Measurements from ENCODE around the gene NUDT4B.
"Not testable (repeated sequence)": the region's sequence is repeated elsewhere in the genome, so short reads cannot be mapped to it uniquely, and the experiment has no call there.

The NUDT4B gene

DNA sequence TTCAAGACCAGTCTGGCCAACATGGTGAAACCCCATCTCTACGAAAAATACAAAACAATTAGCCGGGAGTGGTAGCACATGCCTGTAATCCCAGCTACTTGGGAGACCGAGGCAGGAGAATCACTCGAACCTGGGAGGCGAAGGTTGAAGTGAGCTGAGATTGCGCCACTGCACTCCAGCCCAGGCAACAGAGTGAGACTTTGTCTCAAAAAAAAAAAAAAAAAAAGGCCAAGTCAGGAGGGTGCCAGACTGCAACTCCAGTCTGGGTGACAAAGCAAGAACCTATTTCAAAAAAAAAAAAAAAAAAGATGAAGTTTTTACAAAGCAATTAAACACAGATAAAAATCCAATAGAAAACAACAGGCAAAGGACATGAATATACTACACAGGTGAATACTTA is 9.9 kb upstream of the NUDT4B start:
- not testable (repeated sequence) for DNase-seq (ENCODE audit: low spot score)

DNA sequence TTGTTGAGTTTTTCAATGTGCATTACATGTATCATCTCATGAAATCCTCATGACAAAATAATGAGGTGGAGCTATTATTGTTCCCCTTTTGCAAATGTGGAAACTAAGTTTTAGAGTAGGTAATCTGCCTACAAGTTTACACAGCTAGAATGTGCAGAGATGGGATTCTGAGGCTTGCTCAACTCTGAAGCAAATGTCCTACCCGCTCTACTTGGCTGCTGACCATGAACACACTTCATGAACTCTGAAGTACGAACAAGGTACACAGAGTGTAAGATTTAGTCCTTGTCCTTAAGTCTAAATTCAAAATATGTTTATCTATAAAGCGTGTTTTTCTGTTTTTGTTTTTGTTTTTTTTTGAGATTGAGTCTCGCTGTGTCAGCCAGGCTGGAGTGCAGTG is 5.4 kb upstream of the NUDT4B start:
- DNase-seq (ENCODE audit: low spot score): not testable (repeated sequence)

GRCh38 chr1:148743726-148744720 is 4.6 kb upstream of the NUDT4B start:
- not testable (repeated sequence) for DNase-seq (ENCODE audit: low spot score)

DNA sequence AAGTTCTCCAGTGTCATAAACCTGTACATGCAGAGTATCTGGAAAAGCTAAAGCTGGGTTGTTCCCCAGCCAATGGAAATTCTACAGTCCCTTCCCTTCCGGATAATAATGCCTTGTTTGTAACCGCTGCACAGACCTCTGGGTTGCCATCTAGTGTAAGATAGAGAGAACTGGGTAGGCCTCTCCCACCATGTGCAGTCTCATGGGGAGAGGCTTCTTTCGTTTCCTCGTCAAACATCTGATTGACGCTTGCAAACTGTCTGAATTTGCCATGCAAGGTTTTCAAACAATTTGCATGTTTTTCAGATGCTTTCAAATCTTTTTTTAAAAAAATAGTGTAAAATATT is 734 bp downstream of the NUDT4B start:
- not testable (repeated sequence) for DNase-seq (ENCODE audit: low spot score)

DNA sequence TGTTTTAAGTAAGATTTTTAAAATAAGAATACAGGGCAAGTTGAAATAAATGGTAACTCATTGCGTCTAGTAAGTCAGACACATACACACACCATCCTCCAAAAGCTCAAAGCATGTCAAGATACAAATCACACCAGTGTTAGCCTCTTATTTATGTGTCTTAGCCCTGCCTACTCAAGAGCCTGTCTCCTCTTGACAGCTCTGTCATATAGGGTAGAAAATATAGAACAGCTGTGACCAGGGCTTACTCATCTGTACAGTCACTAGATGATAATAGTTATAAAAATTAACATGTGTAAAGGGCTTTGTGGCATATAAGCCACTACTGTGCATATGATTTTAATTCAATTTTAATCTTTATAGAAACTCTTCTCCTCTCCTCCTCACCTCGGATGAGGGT is 7.7 kb downstream of the NUDT4B start:
- not testable (repeated sequence) for DNase-seq (ENCODE audit: low spot score)

GRCh38 chr1:148757446-148757845 is 8.9 kb downstream of the NUDT4B start:
- DNase-seq (ENCODE audit: low spot score): not testable (repeated sequence)

DNA sequence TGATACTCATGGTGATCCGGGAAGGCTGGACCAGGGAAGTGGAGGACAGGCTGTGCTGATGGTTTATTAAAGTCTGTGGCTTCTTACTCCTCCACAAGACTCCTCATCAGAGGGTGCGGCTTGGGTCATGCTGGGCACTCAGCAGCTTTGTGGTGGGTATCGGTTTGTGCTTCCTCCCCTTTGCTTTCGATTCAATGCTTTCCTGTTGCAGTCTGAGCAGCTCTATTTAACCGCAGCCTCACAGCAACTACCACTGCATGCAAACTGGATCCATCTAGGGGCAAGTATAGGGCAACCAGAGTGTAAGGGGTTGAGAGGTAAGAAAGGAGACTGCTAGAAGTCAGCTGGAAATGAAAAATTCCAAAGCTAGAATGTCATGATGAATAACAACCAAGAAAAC is 9.8 kb downstream of the NUDT4B start:
- DNase-seq (ENCODE audit: low spot score): not testable (repeated sequence)

DNA sequence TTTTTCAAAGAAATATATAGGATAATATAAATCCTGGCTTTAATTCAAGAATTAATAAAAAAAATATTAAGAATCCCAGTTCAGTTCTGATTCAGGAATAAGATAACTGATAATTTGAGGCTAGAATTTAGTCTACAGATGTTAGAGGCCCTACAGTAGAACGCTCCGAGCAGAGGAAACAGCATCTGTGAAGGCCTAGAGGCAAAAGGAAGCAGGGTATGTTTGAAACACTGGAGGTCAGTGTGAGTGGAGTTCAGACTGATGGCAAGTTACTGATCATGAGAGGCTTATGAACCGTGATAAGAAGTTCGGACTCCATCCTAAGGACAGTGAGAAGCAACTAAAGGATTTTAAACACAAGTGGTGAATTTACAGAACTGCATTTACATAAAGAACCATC is 10.4 kb downstream of the NUDT4B start:
- DNase-seq (ENCODE audit: low spot score): not testable (repeated sequence)

DNA sequence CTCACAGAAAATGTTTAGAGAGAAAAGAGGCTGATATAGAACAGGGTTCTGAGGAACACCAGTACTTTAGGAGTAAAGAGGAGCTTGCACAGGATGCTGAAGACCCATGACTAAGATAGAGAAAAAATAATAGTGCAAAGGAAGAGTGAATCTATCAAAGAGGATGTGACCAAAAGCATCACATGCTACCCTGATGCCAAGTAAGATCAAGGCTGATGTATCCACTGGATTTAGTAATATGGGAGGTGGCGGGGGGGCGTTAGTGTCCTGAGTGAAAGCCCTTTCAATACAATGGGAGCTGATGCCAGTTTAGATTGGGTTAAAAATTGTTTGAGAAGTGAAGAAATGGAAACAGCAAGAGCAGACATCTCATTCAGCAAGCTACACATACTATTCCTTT is 11.2 kb downstream of the NUDT4B start:
- DNase-seq (ENCODE audit: low spot score): not testable (repeated sequence)

DNA sequence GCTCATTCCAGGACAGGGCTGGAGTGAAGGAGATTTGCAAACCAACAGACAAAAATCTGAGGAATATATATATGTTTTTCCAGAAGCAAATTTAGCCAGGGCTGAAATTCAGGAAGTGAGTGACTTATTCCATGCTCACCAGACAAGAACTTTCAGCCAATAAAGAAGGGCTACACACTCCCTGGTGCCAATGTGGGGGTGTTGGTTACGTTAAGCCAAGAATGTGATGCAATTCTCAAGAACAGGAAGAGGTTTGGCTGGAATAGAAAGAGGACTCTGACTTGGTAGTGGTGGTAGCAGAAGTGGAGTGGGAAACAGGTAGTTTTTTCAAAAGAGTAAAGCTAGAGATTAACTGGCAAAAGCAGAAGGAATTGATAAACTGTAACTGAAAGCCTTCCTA is 11.6 kb downstream of the NUDT4B start:
- not testable (repeated sequence) for DNase-seq (ENCODE audit: low spot score)

DNA sequence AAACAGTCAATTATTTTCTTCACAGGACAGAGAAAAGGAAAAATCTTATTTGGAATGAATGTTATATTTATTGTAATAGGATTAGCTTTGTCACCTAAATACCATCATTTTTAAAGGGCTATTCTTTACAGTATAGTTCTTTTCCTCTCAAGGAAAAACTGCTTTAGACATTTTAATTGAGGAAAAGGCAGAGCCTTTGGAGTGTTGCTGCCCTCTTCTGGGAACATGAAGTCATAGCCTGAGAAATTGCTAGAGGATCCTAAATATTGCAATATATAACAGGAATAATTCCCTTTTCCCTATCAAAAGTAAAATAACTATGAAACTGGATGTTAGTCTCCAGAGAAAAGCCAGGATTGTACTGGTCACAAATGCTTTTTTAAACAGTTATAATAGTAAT is 12.8 kb downstream of the NUDT4B start:
- DNase-seq (ENCODE audit: low spot score): not testable (repeated sequence)

GRCh38 chr1:148765238-148766019 is 16.9 kb downstream of the NUDT4B start:
- not testable (repeated sequence) for DNase-seq (ENCODE audit: low spot score)

- DNase-seq (ENCODE audit: low spot score): not testable (repeated sequence)
These were observed 20.0 kb downstream of the NUDT4B start for GRCh38 chr1:148768541-148768940.

DNA sequence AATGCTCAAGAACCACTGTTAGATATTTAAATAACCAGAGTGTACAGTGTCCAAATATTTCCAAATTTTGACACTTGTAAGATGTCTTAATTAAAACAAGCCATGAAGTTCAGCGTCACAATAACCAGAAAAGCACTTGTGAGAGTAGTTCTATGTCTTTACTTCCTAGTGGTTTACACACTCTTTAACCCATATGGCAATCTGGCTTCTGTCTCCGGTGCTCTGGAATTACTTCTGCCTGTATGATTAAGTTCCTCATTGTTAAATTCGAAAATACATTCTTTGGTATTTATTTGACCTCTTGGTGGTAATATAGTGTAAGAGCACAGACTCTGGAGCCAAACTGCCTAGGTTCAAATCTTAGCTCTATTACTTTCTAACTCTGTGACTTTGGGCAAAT is 20.9 kb downstream of the NUDT4B start:
- not testable (repeated sequence) for DNase-seq (ENCODE audit: low spot score)

GRCh38 chr1:148773690-148774089 is 25.1 kb downstream of the NUDT4B start:
- not testable (repeated sequence) for DNase-seq (ENCODE audit: low spot score)

DNA sequence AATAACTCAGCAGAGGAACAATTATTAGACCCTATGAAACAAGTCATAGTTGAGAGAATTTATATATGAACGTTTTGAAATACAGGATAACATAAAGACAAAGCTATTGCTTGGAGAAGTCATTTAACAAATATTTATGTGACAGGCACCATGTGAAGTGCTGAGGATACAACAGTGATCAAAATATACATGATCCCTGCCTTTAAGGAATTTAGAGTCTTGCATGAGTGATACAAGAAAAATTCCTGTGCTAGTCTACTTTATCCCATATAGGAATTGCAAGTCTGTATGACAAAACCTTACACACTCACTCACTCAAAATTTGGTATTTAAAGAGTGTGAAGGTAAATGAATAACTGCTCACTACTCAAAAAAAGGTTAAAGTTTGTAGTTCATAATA is 25.5 kb downstream of the NUDT4B start:
- DNase-seq (ENCODE audit: low spot score): not testable (repeated sequence)

DNA sequence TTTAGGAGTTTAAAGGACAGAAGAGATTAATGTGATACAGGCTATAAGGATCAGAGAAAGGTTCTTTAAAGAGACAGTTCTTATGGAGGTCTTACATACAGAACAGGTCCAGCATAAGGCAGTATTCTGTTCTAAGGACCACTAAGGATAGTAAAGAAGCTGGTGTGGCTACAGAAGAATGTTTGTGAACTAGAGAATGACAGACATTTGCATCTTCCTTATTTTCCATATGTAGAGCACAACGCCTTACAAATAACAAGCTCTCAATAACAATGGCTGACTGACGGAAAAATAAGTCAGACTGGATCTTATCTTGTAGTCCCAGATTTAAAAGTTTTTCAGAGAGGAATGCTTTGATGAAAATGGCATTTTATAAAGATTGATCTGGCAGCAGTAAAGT is 26.7 kb downstream of the NUDT4B start:
- DNase-seq (ENCODE audit: low spot score): not testable (repeated sequence)

DNA sequence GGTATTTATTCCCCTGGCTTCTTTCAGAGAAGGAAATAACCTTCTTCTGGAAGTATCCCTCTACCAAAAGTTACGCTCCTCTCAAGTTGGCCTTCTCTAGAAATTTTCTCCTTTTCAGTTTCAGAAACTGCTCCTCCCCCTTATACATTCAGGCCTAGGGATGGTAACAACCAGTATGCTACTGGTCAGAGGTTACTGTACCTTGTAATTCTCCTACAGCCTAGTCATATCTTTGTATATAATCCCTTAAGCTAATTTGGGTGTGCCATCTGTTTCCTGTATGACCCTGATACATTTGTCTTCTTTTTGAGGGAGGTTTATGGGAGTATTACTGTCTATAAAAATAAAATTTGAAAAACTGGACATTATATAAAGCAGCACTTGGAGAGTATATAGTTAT is 29.1 kb downstream of the NUDT4B start:
- not testable (repeated sequence) for DNase-seq (ENCODE audit: low spot score)

- not testable (repeated sequence) for DNase-seq (ENCODE audit: low spot score)
These were observed 31.8 kb downstream of the NUDT4B start for GRCh38 chr1:148780404-148780803.

- not testable (repeated sequence) for DNase-seq (ENCODE audit: low spot score)
These were observed 43.0 kb downstream of the NUDT4B start for GRCh38 chr1:148791543-148792099.

DNA sequence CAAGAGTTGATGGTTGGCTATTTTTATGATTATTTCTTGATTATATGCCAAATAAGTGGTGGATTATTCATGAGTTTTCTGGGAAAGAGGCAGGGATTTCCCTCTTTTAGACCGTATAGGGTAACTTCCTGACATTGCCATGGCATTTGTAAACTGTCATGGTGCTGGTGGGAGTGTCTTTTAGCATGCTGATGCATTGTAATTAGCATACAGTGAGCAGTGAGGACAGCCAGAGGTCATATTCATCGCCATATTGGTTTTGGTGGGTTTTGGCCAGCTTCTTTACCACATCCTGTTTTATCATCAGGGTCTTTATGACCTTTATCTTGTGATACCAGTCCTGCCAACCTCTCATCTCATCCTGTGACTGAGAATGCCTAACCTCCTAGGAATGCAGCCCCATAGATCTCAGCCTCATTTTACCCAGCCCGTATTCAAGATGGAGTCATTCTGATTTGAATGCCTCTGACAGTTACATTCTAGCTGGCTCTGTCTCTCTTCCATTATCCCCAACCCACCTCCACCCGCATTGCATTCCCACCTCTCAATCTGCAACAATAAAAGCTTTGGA is 45.3 kb downstream of the NUDT4B start:
- DNase-seq (ENCODE audit: low spot score): not testable (repeated sequence)

Data from LoVo (cell line).